ENCODE results near the gene NINL. TPM values are rescaled to one million over a fixed set of nuclear protein-coding genes. Genes with fewer than 3 reads are reported as not detected.
"Not testable (repeated sequence)": the region's sequence is repeated elsewhere in the genome, so short reads cannot be mapped to it uniquely, and the experiment has no call there.

NINL gene
- total RNA-seq, 1 donor from 2014 or later, result 10.1 TPM

- DNase-seq (ENCODE audit: low read depth, low spot score), result no peak
Measured at GRCh38 chr20:25592135-25592852, 7.0 kb upstream of the NINL start.

GRCh38 chr20:25590778-25591177, 5.4 kb upstream of the NINL start:
- DNase-seq (ENCODE audit: low read depth, low spot score), result not testable (repeated sequence)

GRCh38 chr20:25588491-25588890, 3.2 kb upstream of the NINL start:
- no peak for DNase-seq (ENCODE audit: low read depth, low spot score)

GRCh38 chr20:25587536-25587935, 2.2 kb upstream of the NINL start:
- DNase-seq (ENCODE audit: low read depth, low spot score), result no peak

GRCh38 chr20:25586877-25587276, 1.5 kb upstream of the NINL start:
- no peak for DNase-seq (ENCODE audit: low read depth, low spot score)

GRCh38 chr20:25583607-25584006, 1.7 kb downstream of the NINL start:
- not testable (repeated sequence) for DNase-seq (ENCODE audit: low read depth, low spot score)

- DNase-seq (ENCODE audit: low read depth, low spot score), result no peak
Measured at GRCh38 chr20:25580711-25581110, 4.6 kb downstream of the NINL start.

GRCh38 chr20:25579081-25579770, 6.1 kb downstream of the NINL start:
- no peak for DNase-seq (ENCODE audit: low read depth, low spot score)

DNA sequence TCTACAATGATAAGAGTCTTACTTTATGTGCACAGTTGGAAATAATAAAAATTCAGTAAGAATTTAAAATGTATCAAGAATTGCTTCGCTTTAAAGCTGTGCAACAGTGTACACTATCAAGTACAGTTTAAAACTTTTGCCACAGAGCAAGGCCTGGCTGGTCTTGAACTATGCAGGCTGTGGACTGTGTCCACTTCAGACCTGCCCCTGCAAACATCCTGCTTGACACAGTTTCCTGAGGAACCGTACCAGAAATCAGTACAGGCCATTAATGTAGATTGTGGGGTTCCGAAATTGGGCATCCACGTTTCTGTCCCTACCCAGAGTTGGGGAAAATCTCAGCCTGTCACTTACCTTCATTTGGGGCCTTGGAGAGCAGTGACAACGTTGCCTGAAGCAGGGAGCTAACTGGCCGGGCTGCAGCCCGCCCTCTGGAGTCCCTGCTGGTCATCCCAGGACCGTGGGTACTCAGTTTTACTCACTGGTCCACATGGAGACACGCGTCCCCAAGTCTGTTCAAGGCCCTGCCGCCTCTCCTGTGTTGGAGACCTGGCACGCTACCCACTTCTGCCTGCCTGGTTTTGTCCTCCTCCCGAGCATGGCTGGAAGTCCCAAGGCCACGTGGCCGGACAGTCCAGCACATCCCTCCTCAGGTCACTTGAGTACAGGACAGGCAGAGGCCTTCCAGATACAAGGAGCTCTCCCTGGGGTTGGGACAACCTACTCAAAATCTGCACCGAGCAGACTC, 8.4 kb downstream of the NINL start:
- DNase-seq (ENCODE audit: low read depth, low spot score), result no peak

DNA sequence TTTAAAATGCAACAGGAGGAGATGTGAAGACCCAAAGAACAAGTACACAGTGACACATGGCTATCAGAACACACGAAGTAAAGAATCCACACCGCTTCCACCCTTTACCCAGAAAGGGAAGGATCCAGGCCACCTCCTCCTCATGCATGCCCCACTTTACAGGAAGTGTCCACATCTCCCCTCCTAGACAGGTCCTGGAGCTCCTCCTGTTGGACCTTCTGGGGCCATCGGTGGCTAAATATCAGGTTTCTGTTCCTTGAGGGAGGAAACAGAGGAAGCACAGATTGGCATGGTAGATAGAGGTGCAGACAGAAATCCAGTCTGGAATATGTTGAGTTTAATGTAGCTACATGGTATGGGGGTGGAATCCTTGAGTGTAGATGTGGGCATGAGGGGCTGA, 10.9 kb downstream of the NINL start:
- no peak for DNase-seq (ENCODE audit: low read depth, low spot score)

DNA sequence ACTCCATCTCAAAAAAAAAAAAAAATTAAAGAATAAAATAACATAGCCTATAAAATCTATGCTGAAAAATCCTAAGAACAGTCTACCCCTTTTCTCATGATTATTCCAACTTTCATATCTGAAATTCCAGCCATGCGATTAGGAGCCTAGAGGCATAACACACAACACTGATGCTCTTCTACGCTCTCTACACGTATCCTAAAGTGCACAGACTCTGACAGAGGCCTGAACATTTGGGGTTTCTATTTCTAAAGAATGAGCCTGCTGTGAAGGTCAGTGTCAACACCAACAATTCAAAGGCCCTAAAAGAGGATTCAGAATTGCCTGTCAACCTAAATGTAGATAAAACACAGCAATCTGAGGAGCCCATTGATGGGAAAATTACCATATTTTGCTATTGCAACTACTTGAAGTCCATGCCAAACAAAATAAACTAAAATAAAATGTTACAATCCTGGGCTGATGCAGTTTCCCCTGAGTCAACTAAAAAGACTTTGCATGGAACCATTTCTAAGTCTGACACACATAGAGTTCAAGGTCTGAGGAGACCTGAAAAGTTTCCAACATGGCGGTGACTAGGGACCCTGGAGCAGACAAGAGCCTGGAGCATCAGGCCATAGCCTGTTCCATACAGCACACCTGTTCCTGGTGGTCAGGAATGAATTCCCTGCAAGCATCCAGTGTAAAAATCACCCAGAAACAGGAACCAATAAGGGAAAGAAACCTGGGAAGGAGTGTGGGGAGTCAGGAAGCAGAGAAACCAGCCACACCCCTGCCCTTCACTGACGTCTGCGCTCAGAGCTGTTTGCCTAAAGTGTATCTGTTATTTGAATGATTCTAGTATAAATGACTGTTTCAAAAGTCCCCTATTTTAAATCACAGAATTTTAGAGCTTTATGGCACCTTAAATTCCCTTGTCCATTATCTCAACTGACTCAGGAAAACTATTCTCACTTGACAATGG, 11.8 kb downstream of the NINL start:
- DNase-seq (ENCODE audit: low read depth, low spot score), result no peak

DNA sequence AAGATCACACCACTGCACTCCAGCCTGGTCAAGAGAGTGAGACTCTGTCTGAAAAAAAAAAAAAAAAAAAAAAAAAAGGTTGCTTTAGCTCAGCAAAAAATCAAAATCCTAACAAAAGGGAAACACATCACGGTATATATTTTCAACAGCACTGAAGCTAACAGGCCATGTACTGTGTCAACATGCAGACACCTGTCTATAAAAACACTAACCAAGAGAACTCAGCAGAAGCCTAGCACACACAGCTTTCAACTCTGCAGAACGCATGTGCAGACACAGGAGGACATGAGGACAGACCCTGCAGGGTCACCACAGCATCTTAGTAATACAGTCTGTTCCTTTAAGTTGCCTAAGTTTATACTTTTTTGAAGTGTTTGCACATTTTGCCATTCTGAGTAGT, 13.5 kb downstream of the NINL start:
- DNase-seq (ENCODE audit: low read depth, low spot score), result no peak

GRCh38 chr20:25571240-25571639, 14.1 kb downstream of the NINL start:
- DNase-seq (ENCODE audit: low read depth, low spot score), result no peak

DNA sequence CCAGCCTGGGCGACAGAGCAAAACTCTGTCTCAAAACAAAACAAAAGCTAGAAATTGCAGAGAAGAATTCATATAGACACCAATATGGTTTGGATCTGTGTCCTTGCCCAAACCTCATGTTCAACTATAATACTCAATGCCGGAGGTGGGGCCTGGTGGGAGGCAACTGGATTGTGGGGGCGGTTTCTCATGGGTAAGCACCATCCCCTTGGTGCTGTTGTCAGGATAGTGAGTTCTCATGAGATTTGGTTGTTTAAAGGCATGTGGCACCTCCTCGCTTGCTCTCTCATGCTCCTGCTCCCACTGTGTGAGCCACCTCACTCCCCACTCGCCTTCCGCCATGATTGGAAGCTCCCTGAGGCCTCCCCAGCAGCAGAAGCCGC, 15.2 kb downstream of the NINL start:
- DNase-seq (ENCODE audit: low read depth, low spot score), result no peak

GRCh38 chr20:25567286-25567685, 18.0 kb downstream of the NINL start:
- DNase-seq (ENCODE audit: low read depth, low spot score), result no peak

DNA sequence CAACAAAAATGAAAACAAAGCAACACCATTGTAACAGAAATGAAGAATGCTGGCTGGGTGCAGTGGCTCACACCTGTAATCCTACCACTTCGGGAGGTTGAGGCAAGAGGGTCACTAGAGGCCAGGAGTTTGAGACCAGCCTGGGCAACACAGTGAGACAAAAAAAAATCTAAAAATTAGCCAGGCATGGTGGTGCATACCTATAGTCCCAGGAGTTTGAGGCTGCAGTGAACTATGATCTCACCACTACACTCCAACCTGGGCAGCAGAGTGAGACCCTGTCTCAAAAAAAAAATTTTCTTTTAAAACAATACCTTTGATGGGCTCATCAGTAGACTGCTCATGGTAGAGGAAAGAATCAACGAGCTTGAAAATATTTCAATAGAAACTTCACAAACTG, 18.5 kb downstream of the NINL start:
- no peak for DNase-seq (ENCODE audit: low read depth, low spot score)

GRCh38 chr20:25565578-25566157, 19.7 kb downstream of the NINL start:
- no peak for DNase-seq (ENCODE audit: low read depth, low spot score)

GRCh38 chr20:25563876-25564275, 21.5 kb downstream of the NINL start:
- DNase-seq (ENCODE audit: low read depth, low spot score), result no peak

GRCh38 chr20:25563362-25563761, 22.0 kb downstream of the NINL start:
- no peak for DNase-seq (ENCODE audit: low read depth, low spot score)

- not testable (repeated sequence) for DNase-seq (ENCODE audit: low read depth, low spot score)
Measured at GRCh38 chr20:25561771-25562170, 23.6 kb downstream of the NINL start.

GRCh38 chr20:25553819-25554296, 31.5 kb downstream of the NINL start:
- DNase-seq (ENCODE audit: low read depth, low spot score), result no peak
